IMR-90 (cell line): ENCODE results near the gene HHIPL1. TPM values are rescaled to one million over a fixed set of nuclear protein-coding genes. Genes with fewer than 3 reads are reported as not detected.

ENCODE experiments used
- ATAC-seq: fragments of 200-7000 bp; cut with Tn5 transposase; 2 replicates; pipeline ENCODE4 v1.9.1; 2020; ENCODE audit warnings: low read depth, mild to moderate bottlenecking, moderate library complexity
- BruUV-seq: library from RNA; stranded (reverse); fragments of 400-500 nt; replicated peaks from 2 replicates; lab custom pipeline; 2021; lab: Mats Ljungman, UMichigan
- CTCF ChIA-PET: fragments of 300-600 bp; formaldehyde crosslinking; extraction: SDS; loops from one replicate; lab custom pipeline; 2021; ENCODE audit warnings: antibody characterized with exemption; lab: Yijun Ruan, JAX
- POLR2A ChIA-PET: fragments of 300-600 bp; sonication (Branson Sonifier 250); formaldehyde crosslinking; loops from one replicate; lab custom pipeline; 2022; ENCODE audit warnings: antibody characterized with exemption; ENCODE audit not compliant: unreplicated experiment; lab: Charles Lee
- DNase-seq: peaks from one replicate; pipeline ENCODE4 v3.0.0; 2013
- H2AFZ ChIP-seq: replicated peaks from 2 replicates; pipeline ENCODE3; 2013; ENCODE audit warnings: low read length, mild to moderate bottlenecking; ENCODE audit not compliant: poor library complexity
- H2AK5ac ChIP-seq: 2 replicates; pipeline ENCODE4 v1.6.1; 2013; ENCODE audit warnings: low read depth, low read length, inconsistent platforms
- H2AK9ac ChIP-seq: replicated peaks from 2 replicates; pipeline ENCODE3; 2013; ENCODE audit warnings: mild to moderate bottlenecking, low read depth, low read length, moderate library complexity; ENCODE audit not compliant: poor library complexity
- H2BK120ac ChIP-seq: 2 replicates; pipeline ENCODE4 v1.6.1; 2013; ENCODE audit warnings: low read depth, low read length, inconsistent platforms
- H2BK15ac ChIP-seq: 3 replicates; pipeline ENCODE4 v1.6.1; 2013; ENCODE audit warnings: low read depth, low read length, inconsistent platforms
- H2BK20ac ChIP-seq: 2 replicates; pipeline ENCODE4 v1.6.1; 2013; ENCODE audit warnings: low read depth, mild to moderate bottlenecking, inconsistent platforms, low read length, moderate library complexity
- H2BK5ac ChIP-seq: 2 replicates; pipeline ENCODE4 v1.6.1; 2013; ENCODE audit warnings: mild to moderate bottlenecking, low read depth, low read length, inconsistent platforms; ENCODE audit not compliant: poor library complexity, severe bottlenecking
- H3K14ac ChIP-seq: replicated peaks from 2 replicates; pipeline ENCODE4 v1.6.1; 2013; ENCODE audit warnings: low read depth, low read length, inconsistent platforms
- H3K18ac ChIP-seq: 2 replicates; pipeline ENCODE4 v1.6.1; 2013; ENCODE audit warnings: low read depth, low read length, control low read depth
- H3K23ac ChIP-seq: 2 replicates; pipeline ENCODE4 v1.6.1; 2013; ENCODE audit warnings: low read depth, low read length, inconsistent platforms
- H3K27ac ChIP-seq: 2 replicates; pipeline ENCODE4 v1.5.1; 2013; ENCODE audit warnings: mild to moderate bottlenecking, control low read depth, low read length; ENCODE audit not compliant: insufficient read depth
- H3K27me3 ChIP-seq: 2 replicates; pipeline ENCODE4 v1.6.1; 2013; ENCODE audit warnings: low read length; ENCODE audit not compliant: control insufficient read depth, insufficient read depth
- H3K36me3 ChIP-seq: 2 replicates; pipeline ENCODE4 v1.6.1; 2013; ENCODE audit warnings: low read length, mixed read lengths; ENCODE audit not compliant: control insufficient read depth, insufficient read depth
- H3K4ac ChIP-seq: 2 replicates; pipeline ENCODE4 v1.6.1; 2013; ENCODE audit warnings: low read depth, low read length, inconsistent platforms
- H3K4me1 ChIP-seq: 2 replicates; pipeline ENCODE4 v1.6.1; 2013; ENCODE audit warnings: low read length, mixed read lengths; ENCODE audit not compliant: control insufficient read depth, insufficient read depth
- H3K4me2 ChIP-seq: 2 replicates; pipeline ENCODE4 v1.6.1; 2013; ENCODE audit warnings: low read depth, mild to moderate bottlenecking, control low read depth, low read length, moderate library complexity
- H3K4me3 ChIP-seq: 2 replicates; pipeline ENCODE4 v1.5.1; 2013; ENCODE audit warnings: low read depth, mild to moderate bottlenecking, control low read depth, low read length, moderate library complexity; ENCODE audit not compliant: insufficient read depth
- H3K56ac ChIP-seq: 2 replicates; pipeline ENCODE4 v1.6.1; 2013; ENCODE audit warnings: low read length, inconsistent platforms; ENCODE audit not compliant: insufficient read depth; ENCODE audit errors: extremely low read depth
- H3K79me1 ChIP-seq, 2 experiments: 2 replicates each; pipeline ENCODE4 v1.6.1; 2013; ENCODE audit warnings: low read length in 2 of 2, inconsistent platforms in 1 of 2, low read depth in 1 of 2
- H3K9ac ChIP-seq: 2 replicates; pipeline ENCODE4 v1.6.1; 2013; ENCODE audit warnings: low read depth, low read length, control low read depth
- H3K9me1 ChIP-seq: 2 replicates; pipeline ENCODE4 v1.6.1; 2013; ENCODE audit warnings: low read length, inconsistent platforms; ENCODE audit not compliant: insufficient read depth
- H3K9me3 ChIP-seq: 2 replicates; pipeline ENCODE4 v1.6.1; 2013; ENCODE audit warnings: low read length; ENCODE audit not compliant: control insufficient read depth, insufficient read depth
- H4K20me1 ChIP-seq: 2 replicates; pipeline ENCODE4 v1.6.1; 2013; ENCODE audit warnings: low read length, inconsistent platforms; ENCODE audit not compliant: insufficient read depth
- H4K5ac ChIP-seq: 2 replicates; pipeline ENCODE4 v1.6.1; 2013; ENCODE audit warnings: mild to moderate bottlenecking, low read depth, low read length, control low read depth
- H4K8ac ChIP-seq, 2 experiments: 2 replicates each; pipeline ENCODE4 v1.6.1; 2013; ENCODE audit warnings: low read depth in 2 of 2, low read length in 2 of 2, control low read depth in 1 of 2, inconsistent platforms in 1 of 2
- H4K91ac ChIP-seq: 2 replicates; pipeline ENCODE4 v1.6.1; 2013; ENCODE audit warnings: low read depth, low read length, inconsistent platforms; ENCODE audit not compliant: insufficient read depth
- MAZ ChIP-seq: IDR thresholded peaks from 2 replicates; pipeline ENCODE4 v1.6.1; 2012; ENCODE audit warnings: low read depth, mild to moderate bottlenecking, low read length, improper control_type of control experiment, moderate library complexity, borderline replicate concordance
- MXI1 ChIP-seq: IDR thresholded peaks from 2 replicates; pipeline ENCODE4 v1.6.1; 2012; ENCODE audit warnings: low read depth, mild to moderate bottlenecking, low read length, moderate library complexity, borderline replicate concordance
- NFE2L2 ChIP-seq: fragments of 150-350 bp; IDR thresholded peaks from 2 replicates; pipeline ENCODE4 v1.6.1; 2016; ENCODE audit warnings: low read depth, mild to moderate bottlenecking, low read length
- POLR2A ChIP-seq: IDR thresholded peaks from 2 replicates; pipeline ENCODE4 v1.6.1; 2012; ENCODE audit warnings: mild to moderate bottlenecking, low read depth, low read length
- WGBS, 2 experiments: methylation state at CpG; one replicate each; pipeline versions ENCODE4 v1.1.5 to v1.1.7; 2013; ENCODE audit warnings: missing lambda C conversion rate in 2 of 2; ENCODE audit not compliant: insufficient read length in 1 of 2; ENCODE audit errors: extremely low coverage in 2 of 2; 5-methylcytosine and 5-hydroxymethylcytosine counted together
- dilution Hi-C: fragments of 300-500 bp; cut with HindIII; formaldehyde crosslinking; loops from one replicate; pipeline ENCODE4 v1.14.3; 2018; ENCODE audit warnings: low sequenced_read_pairs; ENCODE audit not compliant: unreplicated experiment
- in situ Hi-C: fragments of 300-500 bp; cut with MboI; formaldehyde crosslinking; loops from 3 replicates; pipeline ENCODE4 v1.14.3; 2019; ENCODE audit warnings: low sequenced_read_pairs, inconsistent platforms, mixed read lengths
- intact Hi-C: fragments of 100-400 bp; cut with micrococcal nuclease; formaldehyde crosslinking; loops from 2 replicates; pipeline ENCODE4 v1.10.0; 2022
- polyA plus RNA-seq, 3 experiments: library from polyadenylated mRNA; depleted of rRNA; stranded (reverse); fragments of >200 nt; gene quantifications; 2 replicates each; pipeline ENCODE4 v1.2.3, GENCODE V29; 2012; ENCODE audit warnings: low replicate concordance in 1 of 3
- total RNA-seq: library from RNA; depleted of rRNA; stranded (reverse); fragments of >200 nt; gene quantifications from 2 replicates; pipeline ENCODE4 v1.2.3, GENCODE V29; 2012

The HHIPL1 gene
- total and polyA plus RNA-seq, 2 of the 4 experiments (the other 2 are of a cell fraction), result 0.65 to 0.72 TPM

DNA sequence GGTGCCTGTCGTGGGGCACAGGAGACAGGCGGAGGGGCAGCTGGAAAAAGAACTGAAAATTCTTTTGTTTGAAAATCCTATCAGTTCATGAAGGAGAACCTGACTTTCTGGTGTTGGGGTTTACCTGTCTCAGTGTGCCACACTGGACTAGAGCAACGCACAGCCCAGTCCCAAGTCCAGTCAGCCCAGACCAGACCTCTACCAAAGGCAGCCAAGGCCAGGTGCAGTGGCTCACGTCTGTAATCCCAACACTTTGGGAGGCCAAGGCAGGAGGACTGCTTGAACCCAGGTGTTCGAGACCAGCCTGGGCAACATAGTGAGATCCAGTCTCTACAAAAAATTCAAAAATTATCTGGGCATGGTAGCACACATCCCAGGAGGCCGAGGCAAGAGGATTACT is 45.5 kb upstream of the HHIPL1 start:
- H3K18ac ChIP-seq, result no peak overlapping the region
- no peak overlapping the region for H2AK5ac ChIP-seq
- peak overlapping the region; percentile 61; the same call in 1 of the 2 replicates for H3K23ac ChIP-seq
- CTCF ChIA-PET, result no interaction called here
- H3K4me2 ChIP-seq, result no peak overlapping the region
- DNase-seq (no peak), ATAC-seq (no peak)
- H3K14ac ChIP-seq, result no peak overlapping the region
- no peak overlapping the region for H2AK9ac ChIP-seq
- TF ChIP-seq NFE2L2 (no peak), MAZ (no peak), POLR2A (no peak), MXI1 (no peak)
- BruUV-seq, result no TSS peak
- no peak overlapping the region for H2BK120ac ChIP-seq
- H3K79me1 ChIP-seq, result peaks cover 21 to 89% of the 10 kb centered on the region in 2 experiments
- H3K4me3 ChIP-seq, result no peak overlapping the region
- in situ Hi-C loops (no loop called here), intact Hi-C loops (no loop called here), dilution Hi-C loops (no loop called here)
- H3K56ac ChIP-seq, result no peak overlapping the region
- POLR2A ChIA-PET, result no interaction called here
- H2BK5ac ChIP-seq, result no peak overlapping the region
- H2BK15ac ChIP-seq, result no peak overlapping the region
- H3K9ac ChIP-seq, result no peak overlapping the region
- no peaks in the 10 kb centered on the region for H3K36me3 ChIP-seq
- no peak overlapping the region for H2AFZ ChIP-seq
- H3K9me1 ChIP-seq, result peaks cover 30% of the 10 kb centered on the region
- WGBS, 2 experiments, result 83% methylated on average over 2 of the region's 6 CpGs; no CpG with 5 or more reads in 1 of the 2 experiments
- no peak overlapping the region for H4K5ac ChIP-seq
- H4K8ac ChIP-seq, result no peak overlapping the region
- H3K9me3 ChIP-seq, result no peaks in the 10 kb centered on the region
- H4K20me1 ChIP-seq, result peaks cover 61% of the 10 kb centered on the region
- no peak overlapping the region for H4K91ac ChIP-seq
- no peaks in the 10 kb centered on the region for H3K27me3 ChIP-seq
- peaks cover 12% of the 10 kb centered on the region for H3K4me1 ChIP-seq
- H3K4ac ChIP-seq, result no peak overlapping the region
- no peak overlapping the region for H2BK20ac ChIP-seq
- no peak overlapping the region for H3K27ac ChIP-seq
